Ishikawa (cell line): ENCODE measurements around the gene OPCML.

Experiments used
- CEBPB ChIP-seq: IDR thresholded peaks from 2 replicates; pipeline ENCODE4 v1.6.1; 2012
- CREB1 ChIP-seq: IDR thresholded peaks from 2 replicates; pipeline ENCODE4 v1.6.1; 2012; ENCODE audit warnings: low read depth
- EGR1 ChIP-seq: IDR thresholded peaks from 2 replicates; pipeline ENCODE4 v1.6.1; 2012
- EP300 ChIP-seq: IDR thresholded peaks from 2 replicates; pipeline ENCODE4 v1.6.1; 2012; ENCODE audit warnings: borderline replicate concordance
- FOXM1 ChIP-seq: IDR thresholded peaks from 2 replicates; pipeline ENCODE4 v1.6.1; 2012; ENCODE audit warnings: low read depth, borderline replicate concordance
- MAX ChIP-seq: IDR thresholded peaks from 2 replicates; pipeline ENCODE4 v1.6.1; 2012
- NFIC ChIP-seq: IDR thresholded peaks from 2 replicates; pipeline ENCODE4 v1.6.1; 2012
- RAD21 ChIP-seq: IDR thresholded peaks from 2 replicates; pipeline ENCODE4 v1.6.1; 2012; ENCODE audit warnings: low read depth
- REST ChIP-seq: IDR thresholded peaks from 2 replicates; pipeline ENCODE4 v1.6.1; 2012; ENCODE audit warnings: low read depth, mild to moderate bottlenecking
- TAF1 ChIP-seq: IDR thresholded peaks from 2 replicates; pipeline ENCODE4 v1.6.1; 2012; ENCODE audit warnings: low read depth, mild to moderate bottlenecking
- TCF12 ChIP-seq: IDR thresholded peaks from 2 replicates; pipeline ENCODE4 v1.6.1; 2012; ENCODE audit warnings: low read depth
- TEAD4 ChIP-seq: IDR thresholded peaks from 2 replicates; pipeline ENCODE4 v1.6.1; 2012
- USF1 ChIP-seq: IDR thresholded peaks from 2 replicates; pipeline ENCODE4 v1.6.1; 2012
- YY1 ChIP-seq: IDR thresholded peaks from 2 replicates; pipeline ENCODE4 v1.6.1; 2012; ENCODE audit warnings: low read depth
- ZBTB7A ChIP-seq: IDR thresholded peaks from 2 replicates; pipeline ENCODE4 v1.6.1; 2012; ENCODE audit warnings: low read depth

Gene OPCML

GRCh38 chr11:132784441-132784840 is 747.9 kb downstream of the OPCML start:
- TF ChIP-seq CEBPB (no peak), TEAD4 (no peak), EGR1 (no peak), EP300 (no peak)

- TF ChIP-seq ZBTB7A (no peak), CREB1 (no peak), USF1 (no peak), NFIC (no peak), TAF1 (no peak), FOXM1 (no peak), EP300 (no peak), REST (no peak), TEAD4 (no peak), RAD21 (no peak), YY1 (no peak)
Measured at GRCh38 chr11:132782102-132782501, 750.2 kb downstream of the OPCML start.

- TF ChIP-seq CREB1 (no peak), FOXM1 (no peak), NFIC (no peak), EGR1 (no peak), RAD21 (no peak), EP300 (no peak), YY1 (no peak), TCF12 (no peak), REST (no peak), MAX (no peak), ZBTB7A (no peak), TAF1 (no peak), USF1 (no peak), TEAD4 (no peak), CEBPB (no peak)
Measured at GRCh38 chr11:132780046-132780445, 752.3 kb downstream of the OPCML start.

- TF ChIP-seq RAD21 (no peak), TCF12 (no peak), YY1 (no peak), FOXM1 (no peak), ZBTB7A (no peak), EP300 (no peak), USF1 (no peak), CEBPB (no peak), TEAD4 (no peak), CREB1 (no peak), REST (no peak), EGR1 (no peak), MAX (no peak), NFIC (no peak), TAF1 (no peak)
Measured at GRCh38 chr11:132779497-132779896, 752.8 kb downstream of the OPCML start.
